Putamen (tissue), 1 donor: ENCODE measurements around the gene TIAM2.
"Not testable (repeated sequence)": the region's sequence is repeated elsewhere in the genome, so short reads cannot be mapped to it uniquely, and the experiment has no call there.

Experiments
- DNase-seq: peaks from one replicate; pipeline ENCODE4 v3.0.0-alpha.2; 2016; ENCODE audit warnings: low spot score

The TIAM2 gene

GRCh38 chr6:155263373-155264063 is 268.4 kb downstream of the TIAM2 start, which contains the start of gene CLDN20:
Gene CLDN20 (plus strand): TSS chr6:155264013. CDS start chr6:155275720, 11,707 bp downstream.
- no peak for DNase-seq

- DNase-seq = no peak
These were observed 269.7 kb downstream of the TIAM2 start for GRCh38 chr6:155264693-155265320.

GRCh38 chr6:155265843-155266535 is 270.9 kb downstream of the TIAM2 start:
- DNase-seq = no peak

GRCh38 chr6:155267411-155267810 is 272.3 kb downstream of the TIAM2 start:
- DNase-seq = no peak

- not testable (repeated sequence) for DNase-seq
These were observed 273.2 kb downstream of the TIAM2 start for GRCh38 chr6:155268088-155268867.

- DNase-seq = no peak
These were observed 274.6 kb downstream of the TIAM2 start for GRCh38 chr6:155269765-155270164.

GRCh38 chr6:155270561-155271091 is 275.5 kb downstream of the TIAM2 start:
- no peak for DNase-seq

GRCh38 chr6:155271145-155271544 is 276.0 kb downstream of the TIAM2 start:
- DNase-seq = no peak

- DNase-seq = no peak
These were observed 277.5 kb downstream of the TIAM2 start for GRCh38 chr6:155272353-155273232.

- DNase-seq = no peak
These were observed 278.3 kb downstream of the TIAM2 start for GRCh38 chr6:155273431-155273830.

GRCh38 chr6:155274106-155274505 is 279.0 kb downstream of the TIAM2 start:
- DNase-seq = no peak

- no peak for DNase-seq
These were observed 279.4 kb downstream of the TIAM2 start for GRCh38 chr6:155274533-155274932.

- DNase-seq = no peak
These were observed 280.8 kb downstream of the TIAM2 start for GRCh38 chr6:155275808-155276480.

- no peak for DNase-seq
These were observed 281.5 kb downstream of the TIAM2 start for GRCh38 chr6:155276638-155277037.

- no peak for DNase-seq
These were observed 283.4 kb downstream of the TIAM2 start for GRCh38 chr6:155278319-155279049.

- no peak for DNase-seq
These were observed 289.7 kb downstream of the TIAM2 start for GRCh38 chr6:155284775-155285174.

- DNase-seq = no peak
These were observed 292.6 kb downstream of the TIAM2 start for GRCh38 chr6:155287762-155288161.

- no peak for DNase-seq
These were observed 295.4 kb downstream of the TIAM2 start for GRCh38 chr6:155290491-155290890.

- no peak for DNase-seq
These were observed 296.2 kb downstream of the TIAM2 start for GRCh38 chr6:155291291-155291690.

GRCh38 chr6:155292711-155293110 is 297.6 kb downstream of the TIAM2 start:
- no peak for DNase-seq
